HG03439 (cell line): ENCODE data around the gene BRWD1.
"Not testable (repeated sequence)": the region's sequence is repeated elsewhere in the genome, so short reads cannot be mapped to it uniquely, and the experiment has no call there.

ENCODE experiments used
- ATAC-seq: cut with Tn5 transposase; IDR thresholded peaks from one replicate; pipeline ENCODE4 v1.9.1; 2021; ENCODE audit warnings: mild to moderate bottlenecking, moderate library complexity; ENCODE audit not compliant: unreplicated experiment

Gene BRWD1

DNA sequence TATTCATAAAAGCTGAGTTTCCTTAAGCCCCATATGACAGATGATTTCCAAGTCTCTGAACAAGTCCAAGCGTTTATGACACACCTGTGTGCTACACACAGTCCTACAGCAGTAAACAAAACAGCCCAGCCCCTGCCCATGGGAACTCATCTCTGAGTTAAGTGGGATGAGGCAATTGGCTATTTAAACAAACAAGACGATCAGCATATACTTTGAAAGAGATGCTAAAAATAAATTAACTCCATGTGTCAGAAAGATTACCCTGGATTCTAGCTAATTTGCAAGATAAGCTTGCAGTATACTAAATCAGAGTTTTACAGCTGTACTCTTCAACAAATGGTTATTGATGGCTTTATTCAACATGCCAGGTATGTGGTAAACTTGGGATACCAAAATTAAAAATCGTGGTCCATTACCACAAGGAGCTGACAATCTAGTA lies 137.1 kb downstream of the BRWD1 start:
- ATAC-seq, result no peak

DNA sequence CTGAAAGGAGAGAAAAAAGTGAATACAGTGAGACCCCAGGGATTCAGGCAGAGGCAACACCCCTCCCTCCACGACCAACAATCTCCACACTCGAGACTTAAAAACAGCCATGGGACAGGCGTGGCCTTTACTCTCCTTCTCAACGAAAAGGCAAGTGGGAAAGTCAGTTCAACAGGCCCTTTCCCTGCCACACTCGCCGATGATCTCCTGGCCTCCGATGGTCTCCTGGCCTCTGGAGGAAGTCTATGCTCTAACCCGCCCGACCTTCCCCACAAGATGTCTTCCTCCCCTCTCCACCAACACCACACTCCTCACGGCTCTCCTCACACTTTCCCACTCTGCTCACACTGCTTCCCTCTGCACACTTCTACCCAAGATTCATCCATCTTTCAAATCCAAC lies 137.8 kb downstream of the BRWD1 start:
- no peak for ATAC-seq

DNA sequence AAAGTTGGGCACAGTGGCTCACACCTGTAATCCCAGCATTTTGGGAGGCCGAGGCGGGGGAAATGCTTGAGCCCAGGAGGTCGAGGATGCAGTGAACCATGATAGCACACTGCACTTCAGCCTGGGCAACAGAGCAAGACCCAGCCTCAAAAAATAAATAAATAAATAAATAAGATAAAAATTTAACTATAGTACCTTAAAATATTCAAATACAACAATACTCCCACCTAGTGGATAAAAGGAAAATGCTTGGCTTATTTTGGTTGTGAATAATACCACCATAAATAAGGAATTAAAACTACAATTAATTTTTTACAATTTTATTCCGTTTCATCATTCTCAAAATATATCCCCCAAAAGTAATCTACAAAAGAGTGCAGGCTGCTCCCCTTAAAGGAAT lies 138.3 kb downstream of the BRWD1 start:
- no peak for ATAC-seq

DNA sequence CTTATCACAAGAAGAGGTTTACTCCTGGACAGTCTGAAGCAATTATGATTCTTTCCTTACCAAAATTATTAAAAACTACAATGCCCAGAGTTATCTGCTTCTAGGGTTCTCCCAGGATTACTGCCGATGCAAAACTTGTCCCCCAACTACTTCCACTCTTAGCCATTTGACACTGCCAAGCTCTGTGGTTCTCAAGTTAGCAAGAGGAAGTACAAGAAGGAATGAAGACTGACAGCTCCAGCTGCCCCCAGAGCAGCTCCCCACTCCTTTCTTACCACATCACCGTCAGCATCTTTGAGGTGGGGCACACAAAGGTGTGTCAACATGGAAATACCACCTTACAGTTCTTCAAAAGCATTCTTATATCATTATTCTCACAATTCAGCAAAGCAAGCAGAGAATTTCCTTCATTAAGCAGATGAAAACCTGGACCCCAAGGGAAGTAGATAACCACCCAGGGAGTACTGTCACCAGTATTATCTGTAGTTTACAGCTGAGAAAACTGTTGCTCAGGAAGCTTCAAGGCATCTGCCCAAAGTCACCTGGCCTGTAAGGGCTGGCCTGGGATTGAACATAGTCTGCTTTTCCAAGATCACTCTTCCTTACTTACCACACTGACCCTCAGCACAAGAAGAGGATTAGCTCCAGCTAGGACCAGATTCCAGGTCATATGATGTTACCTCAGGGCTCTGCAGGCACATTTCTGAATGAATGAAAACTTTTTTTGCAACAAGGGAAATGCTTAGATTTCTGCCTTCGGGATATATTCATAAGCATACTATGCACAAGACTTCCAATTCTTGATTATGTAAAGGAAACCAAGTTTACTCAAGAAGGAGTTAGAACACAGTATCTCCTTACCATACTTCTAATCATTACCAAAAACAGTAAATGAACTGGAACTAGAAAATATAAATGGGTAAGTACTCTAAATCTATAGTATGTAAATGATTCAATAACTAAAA lies 139.4 kb downstream of the BRWD1 start:
- ATAC-seq, result no peak

DNA sequence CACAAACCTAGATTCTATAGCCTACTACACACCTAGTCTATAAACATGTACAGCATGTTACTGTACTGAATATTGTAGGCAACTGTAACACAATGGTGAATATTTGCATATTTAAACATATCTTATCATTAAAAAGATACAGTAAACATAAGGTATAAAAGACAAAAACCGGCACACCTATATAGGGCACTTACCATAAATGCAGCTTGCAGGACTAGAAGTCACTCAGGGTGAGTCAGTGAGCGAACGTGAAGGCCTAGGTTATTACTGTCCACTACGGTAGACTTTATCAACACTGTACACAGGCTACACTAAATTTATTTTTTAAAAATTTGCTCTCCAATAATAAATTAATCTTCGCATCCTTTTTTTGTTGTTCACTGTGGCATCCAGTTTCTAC lies 143.5 kb downstream of the BRWD1 start:
- no peak for ATAC-seq

DNA sequence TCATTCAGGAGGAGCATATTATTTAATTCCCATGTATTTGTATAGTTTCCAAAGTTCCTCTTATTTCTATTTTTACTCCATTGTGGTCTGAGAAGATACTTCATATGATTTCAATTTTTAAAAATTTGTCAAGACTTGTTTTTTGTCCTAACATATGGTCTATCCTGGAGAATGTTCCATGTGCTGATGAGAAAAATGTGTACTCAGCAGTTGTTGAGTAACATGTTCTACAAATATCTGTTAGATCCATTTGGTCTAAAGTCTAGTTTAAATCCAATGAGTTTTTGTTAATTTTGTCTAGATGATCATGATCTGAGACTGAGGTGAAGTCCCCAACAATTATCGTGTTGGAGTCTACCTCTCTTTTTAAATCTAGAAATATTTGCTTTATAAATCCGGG lies 144.6 kb downstream of the BRWD1 start:
- no peak for ATAC-seq

DNA sequence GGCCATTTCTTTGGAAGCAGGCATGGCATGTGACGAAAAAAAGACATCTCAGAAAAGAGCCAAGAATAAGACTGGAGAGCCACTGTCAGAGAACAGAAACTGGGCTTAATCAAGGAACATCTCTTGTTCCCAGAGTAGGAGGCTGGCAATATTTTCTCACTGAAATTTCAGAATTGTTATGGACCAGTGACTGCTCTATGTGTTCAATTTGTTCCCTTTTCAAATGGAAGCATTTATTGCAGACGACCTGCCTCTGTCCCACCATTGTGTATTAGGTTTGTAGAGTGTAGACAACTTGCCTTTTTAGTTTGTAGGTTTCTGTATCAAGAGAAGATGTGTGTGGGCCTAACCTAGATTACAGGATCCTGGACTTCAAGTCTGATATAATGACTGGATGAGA lies 148.9 kb downstream of the BRWD1 start:
- no peak for ATAC-seq

DNA sequence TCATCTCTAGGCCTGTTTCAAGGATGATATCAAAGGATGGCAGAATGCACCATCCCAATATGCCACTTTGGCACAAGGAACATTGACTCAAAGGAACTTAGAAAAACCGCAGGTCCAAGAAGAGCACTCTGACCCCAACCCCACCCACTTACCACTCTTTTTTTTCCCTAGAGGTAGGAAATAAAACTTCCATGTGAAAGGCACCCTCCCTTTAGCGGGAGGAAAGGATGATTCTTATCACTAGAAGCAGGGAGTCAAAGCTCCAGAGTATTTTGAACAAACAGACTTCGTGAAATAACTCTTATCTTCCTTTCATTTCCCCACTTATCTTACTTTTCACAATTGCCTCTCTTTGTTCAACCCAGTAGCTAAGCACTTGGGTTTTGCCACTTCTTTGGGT lies 152.4 kb downstream of the BRWD1 start:
- ATAC-seq, result no peak

DNA sequence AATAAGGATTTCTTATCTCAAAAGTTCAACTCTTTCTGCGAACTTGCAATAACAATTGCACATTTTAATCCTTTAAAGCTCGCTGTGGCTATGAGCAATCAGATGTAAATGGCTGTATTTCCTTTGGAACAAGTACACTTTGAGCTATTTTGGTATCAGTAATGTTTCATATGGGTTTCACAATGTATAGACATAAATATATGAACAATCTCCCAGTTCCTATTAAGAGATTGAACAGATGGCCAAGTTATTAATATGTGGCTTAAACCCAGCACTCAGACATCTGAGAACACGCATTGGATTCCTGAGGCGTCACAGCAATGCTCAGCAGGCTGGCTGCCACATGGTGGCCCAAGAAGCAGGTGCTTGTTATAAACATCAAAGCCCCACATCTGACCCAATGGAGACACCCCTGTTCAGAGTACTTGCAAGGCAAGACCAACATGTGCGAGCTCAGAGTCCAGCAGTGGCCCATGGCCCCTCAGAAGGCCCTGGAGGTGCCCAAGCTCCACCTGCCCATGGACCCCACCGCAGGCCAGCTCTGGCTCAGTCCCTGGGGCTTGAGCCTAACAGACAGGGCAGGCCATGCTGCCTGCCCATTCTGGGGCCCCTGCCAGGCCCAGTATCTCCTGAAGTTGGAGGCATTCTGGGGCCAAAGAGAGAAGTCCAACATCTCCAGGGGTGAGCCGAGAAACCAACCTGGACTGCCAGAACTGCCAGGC lies 153.9 kb downstream of the BRWD1 start:
- ATAC-seq, result no peak

DNA sequence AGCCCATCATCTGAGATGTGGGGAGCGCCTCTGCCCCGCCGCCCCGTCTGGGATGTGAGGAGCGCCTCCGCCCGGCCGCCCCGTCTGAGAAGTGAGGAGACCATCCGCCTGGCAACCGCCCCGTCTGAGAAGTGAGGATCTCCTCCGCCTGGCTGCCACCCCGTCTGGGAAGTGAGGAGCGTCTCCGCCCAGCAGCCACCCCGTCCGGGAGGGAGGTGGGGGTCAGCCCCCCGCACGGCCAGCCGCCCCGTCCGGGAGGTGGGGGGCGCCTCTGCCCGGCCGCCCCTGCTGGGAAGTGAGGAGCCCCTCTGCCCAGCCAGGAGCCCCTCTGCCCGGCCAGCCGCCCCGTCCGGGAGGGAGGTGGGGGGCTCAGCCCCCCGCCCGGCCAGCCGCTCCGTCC lies 156.2 kb downstream of the BRWD1 start:
- ATAC-seq, result not testable (repeated sequence)

DNA sequence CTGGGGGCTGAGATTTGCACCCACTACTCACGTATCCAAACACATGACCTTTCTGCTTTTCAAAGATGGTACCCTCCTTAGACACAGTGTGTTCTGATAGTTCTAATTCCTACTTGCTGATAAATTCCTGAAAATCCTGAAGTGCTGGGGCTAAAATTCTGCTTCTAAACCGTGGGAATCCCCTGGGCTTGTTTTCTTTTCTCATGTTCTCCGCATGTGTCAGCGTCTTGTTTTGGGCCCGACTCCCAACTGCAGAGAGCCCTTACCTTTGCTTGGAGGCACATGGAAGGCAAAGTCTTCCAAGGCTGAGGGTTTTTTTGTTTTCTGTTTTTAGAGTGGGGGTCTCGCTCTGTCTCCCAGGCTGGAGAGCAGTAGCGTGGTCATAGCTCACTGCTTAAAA lies 157.4 kb downstream of the BRWD1 start:
- no peak for ATAC-seq

DNA sequence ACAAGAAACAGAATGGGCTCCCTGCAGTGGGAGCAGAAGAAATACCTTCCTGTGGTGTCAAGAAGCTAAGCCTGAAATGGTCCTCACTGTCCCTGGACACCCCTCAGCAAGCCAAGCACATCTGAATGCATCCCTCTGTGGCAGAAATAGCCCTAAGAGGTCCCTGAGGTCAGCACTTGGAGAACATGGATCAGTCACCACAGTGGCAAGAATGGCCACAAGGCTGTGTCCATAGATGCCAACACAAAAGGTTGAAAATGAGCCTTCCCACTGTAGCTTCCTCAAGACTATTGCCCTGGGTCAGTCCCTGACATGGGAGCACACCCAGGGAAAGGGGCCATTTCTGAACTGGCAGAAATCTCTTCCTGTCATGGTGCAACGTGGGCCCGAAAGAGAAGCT lies 157.9 kb downstream of the BRWD1 start:
- ATAC-seq, result no peak

DNA sequence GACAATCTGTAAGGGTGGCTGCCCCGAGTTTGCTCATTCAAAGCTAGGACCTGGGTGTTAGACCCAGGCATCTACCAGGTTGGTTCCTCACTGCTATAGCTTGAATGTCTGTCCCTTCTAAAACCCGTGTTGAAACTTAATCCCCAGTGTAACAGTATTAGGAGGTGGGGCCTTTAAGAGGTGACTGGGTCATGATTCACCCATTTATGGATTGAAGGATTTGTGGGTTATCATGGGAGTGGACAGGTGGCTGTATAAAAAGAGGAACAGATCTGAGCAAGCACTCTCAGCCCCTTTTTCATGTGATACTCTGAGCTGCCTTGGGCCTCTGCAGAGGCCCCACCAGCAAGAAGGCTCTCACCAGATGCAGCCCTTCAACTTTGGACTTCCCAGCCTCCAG lies 159.6 kb downstream of the BRWD1 start:
- ATAC-seq, result no peak

DNA sequence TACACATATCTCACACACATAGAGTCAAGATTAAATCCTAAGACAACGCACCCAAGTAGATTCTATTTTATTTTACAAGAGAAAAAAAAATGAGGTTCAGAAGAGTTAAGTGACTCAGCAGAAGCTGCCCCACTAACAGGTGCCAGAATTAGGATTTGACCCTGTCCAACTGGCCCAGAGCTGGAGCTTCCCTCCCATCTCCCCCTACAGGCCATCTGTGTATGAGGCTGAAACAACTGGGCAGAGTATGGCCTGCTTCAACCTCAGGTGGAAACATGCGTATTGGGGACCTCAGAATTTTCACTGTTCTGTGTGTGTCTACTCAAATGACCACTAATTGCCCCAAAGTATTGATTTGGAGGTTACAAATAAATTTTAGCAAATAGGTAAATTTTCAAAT lies 160.1 kb downstream of the BRWD1 start:
- ATAC-seq, result no peak

DNA sequence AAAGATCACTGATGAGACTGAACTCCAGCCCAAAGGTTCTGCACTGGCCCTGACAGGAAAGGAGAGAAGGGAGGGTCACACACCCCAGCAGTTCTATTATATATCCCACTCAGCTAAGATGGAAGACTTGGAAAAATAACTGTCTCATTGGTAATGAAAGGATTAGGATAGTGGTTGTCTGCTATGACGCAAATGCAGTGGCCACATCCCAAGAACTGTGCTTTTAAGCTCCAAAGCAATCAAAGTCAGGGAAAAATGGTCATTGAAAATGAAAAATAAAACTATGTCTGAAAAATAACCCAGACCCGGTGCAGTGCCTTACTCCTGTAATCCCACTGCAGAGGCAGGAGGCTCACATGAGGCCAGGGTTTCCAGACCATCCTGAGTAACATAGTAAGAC lies 161.2 kb downstream of the BRWD1 start:
- ATAC-seq, result no peak

DNA sequence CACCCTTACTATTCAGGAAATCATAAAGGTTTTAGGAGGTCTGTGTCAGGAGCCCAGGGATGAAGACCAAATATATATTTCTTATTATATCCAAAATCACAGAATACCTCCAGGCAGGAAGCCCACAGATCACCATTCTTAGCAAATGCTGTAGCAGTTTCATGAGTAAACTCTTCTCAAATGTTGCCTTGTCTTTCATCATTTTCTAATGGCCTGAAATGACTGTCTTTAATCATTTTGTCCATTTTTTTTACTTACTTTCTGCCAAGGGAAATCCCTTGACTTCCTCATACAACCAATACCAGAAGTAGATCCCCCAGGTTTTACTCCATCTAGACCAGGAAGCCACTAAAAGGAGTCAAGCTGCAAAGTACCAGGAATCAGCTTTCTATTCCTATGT lies 162.6 kb downstream of the BRWD1 start:
- no peak for ATAC-seq

DNA sequence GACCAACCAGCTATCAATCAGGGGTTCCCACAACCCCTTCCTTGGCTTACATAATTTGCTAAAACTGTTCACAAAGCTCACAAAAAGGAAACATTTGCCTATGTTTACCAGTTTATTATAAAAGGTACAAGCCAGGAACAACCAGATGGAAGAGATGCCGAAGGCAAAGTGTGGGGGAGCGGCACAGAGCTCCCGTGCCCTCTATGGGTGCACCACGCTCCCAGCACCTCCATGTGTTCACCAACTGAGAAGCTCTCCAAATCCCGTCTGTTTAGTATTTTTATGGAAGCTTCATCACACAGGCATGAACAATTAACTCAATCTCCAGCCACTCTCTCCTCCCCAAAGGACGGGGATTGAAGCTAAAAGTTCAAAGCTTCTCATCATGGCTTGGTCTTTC lies 163.1 kb downstream of the BRWD1 start:
- no peak for ATAC-seq

DNA sequence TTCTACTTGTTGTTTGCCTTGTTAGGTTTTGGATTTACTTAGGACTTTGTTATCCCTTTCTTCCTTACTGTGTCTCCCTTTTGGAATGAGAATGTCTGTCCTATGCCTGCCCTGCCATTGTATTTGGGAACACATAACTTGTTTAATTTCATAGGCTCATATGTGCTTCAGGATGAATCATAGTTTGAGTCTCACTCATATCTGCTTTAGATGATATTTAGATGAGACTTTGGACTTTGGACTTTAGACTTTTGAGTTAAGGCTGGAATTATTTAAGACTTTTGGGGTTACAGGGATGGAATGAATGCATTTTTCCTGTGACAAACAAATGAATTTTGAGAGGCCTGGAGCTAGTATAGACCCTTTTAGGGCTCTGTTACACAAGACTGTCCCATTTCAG lies 163.6 kb downstream of the BRWD1 start:
- no peak for ATAC-seq

DNA sequence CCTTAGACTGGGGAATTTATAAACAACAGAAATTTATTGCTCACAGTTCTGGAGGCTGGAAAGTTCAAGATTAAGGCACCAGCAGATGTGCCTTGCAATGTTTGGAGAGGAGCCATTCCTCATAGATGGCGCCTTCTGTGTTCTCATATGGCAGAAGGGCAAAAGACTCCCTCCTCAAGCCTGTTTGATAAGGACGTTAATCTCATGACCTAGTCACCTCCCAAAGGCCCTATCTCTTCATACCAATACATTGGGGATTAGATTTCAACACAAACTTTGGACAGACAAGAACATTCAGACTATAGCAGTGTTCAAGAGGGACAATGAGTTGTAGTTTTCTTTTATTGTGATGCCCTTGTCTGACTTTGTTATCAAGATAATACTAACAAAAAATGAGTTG lies 164.5 kb downstream of the BRWD1 start:
- ATAC-seq, result no peak

DNA sequence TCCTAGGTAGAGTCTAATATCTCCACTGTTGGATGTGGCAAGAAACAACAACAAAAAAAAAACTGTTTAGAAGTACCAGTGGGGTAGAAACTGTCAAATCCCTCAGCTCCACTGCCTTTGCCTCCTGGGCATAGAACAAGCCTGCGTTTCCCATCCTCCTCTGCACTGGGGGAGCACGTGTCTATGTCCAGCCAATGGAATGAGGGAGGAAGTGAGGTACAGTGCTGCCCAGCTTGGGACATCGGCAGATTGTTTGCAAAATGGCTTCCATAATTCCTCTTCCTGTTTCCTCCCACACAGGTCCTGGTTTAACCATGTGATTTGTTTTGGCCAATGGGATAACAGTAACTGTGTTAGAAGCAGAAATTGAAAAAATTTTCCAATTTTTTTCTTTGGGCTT lies 169.2 kb downstream of the BRWD1 start:
- no peak for ATAC-seq

DNA sequence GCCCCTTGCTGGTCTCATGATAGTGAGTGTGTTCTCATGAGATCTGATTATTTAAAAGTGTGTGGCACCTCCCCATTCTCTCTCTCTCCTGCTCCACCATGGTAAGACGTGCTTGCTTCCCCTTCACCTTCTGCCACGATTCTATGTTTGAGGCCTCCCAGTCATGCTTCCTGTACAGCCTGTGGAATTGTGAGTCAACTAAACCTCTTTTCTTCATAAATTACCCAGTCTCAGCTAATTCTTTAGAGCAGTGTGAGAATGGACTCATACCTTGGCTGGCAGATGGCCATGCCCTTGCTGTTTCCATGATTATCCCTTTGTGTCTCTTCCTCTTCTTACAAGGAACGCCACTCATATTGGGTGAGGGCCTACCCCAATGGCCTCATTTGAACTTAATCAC lies 170.5 kb downstream of the BRWD1 start:
- ATAC-seq, result no peak

DNA sequence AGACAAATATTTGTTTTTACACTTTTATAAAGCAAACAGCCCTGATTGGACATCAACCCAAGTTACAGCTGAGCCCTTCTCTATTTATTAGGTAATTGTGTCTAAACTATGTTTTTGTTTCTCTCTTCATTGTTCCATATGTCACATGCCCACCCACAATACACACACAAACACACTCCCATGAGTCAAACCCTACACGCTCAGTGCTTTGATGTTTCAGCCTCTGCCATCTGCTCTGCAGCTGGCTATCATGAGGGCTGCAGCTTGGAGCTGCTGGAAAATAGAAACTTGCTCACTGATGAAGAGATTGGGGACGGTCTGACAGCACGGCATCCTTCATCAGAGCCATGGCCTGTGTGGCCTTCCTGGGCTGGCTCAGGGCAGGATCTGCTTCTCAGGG lies 171.9 kb downstream of the BRWD1 start:
- no peak for ATAC-seq
